ENCODE measurements around the gene SOX8.

The SOX8 gene

DNA sequence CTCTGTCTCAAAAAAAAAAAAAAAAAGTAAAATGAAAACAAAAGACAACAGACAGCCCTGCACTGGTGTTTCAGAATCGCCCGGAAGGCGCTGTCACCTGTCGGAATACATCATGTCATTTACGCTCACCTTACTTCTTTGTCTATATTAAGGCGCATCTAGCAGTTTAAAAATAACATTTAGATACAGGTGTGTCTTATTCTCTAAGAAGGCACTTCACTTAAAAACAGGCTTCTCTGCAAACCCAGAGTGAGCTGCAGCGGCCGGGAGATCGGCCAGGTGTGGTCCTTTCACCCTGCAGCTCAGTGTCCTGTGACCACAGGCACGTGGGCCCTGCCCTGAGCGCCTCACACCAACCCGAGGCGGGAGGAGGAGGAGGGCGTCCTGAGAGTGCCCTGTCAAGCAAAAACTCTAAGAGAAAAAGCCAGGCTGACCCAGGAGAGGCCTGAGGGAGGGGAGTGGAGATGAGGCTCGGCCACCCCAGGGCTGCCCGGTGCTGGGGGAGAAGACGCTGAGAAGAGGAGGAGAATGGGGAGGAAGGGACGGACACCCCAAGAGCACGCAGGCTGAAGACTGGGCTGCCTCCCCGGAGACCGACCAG lies 7.5 kb upstream of the SOX8 start:
- no peak for DNase-seq (ENCODE audit: low spot score)

DNA sequence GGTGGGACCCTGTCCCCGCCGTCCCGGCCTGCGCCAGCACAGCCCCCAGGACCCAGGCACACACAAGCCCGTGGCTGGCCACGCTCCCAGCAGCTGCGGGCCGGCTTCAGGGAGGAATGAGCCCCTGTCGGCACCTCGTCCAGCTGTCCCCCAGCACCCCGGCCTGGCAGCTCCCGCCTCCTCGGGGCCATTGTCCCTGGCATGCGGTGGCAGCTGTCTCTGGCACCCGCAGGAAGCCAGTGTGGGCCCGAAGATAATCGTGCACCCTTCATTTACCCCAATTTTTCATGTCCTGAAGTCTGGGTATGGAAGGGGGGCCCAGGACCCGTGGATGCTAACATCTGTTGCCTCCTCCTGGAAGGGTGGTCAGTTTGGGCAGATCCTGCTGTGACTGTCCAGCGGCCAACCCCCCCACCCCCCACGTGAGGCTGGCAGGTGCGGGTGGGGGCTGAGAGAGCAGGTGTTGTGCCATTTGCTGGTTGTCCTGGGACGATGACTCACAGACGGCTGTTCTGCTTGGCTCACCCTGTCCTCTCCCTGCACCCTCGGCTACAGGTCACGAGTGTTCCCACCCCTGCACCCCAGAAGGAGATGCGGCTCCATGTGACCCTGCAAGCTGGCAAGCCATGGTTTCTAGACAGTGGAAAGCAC lies 6.8 kb upstream of the SOX8 start:
- DNase-seq (ENCODE audit: low spot score), result no peak

- DNase-seq (ENCODE audit: low spot score), result no peak
Observed at GRCh38 chr16:975291-975690, 6.3 kb upstream of the SOX8 start.

- DNase-seq (ENCODE audit: low spot score), result no peak
Observed at GRCh38 chr16:976389-976931, 5.1 kb upstream of the SOX8 start.

DNA sequence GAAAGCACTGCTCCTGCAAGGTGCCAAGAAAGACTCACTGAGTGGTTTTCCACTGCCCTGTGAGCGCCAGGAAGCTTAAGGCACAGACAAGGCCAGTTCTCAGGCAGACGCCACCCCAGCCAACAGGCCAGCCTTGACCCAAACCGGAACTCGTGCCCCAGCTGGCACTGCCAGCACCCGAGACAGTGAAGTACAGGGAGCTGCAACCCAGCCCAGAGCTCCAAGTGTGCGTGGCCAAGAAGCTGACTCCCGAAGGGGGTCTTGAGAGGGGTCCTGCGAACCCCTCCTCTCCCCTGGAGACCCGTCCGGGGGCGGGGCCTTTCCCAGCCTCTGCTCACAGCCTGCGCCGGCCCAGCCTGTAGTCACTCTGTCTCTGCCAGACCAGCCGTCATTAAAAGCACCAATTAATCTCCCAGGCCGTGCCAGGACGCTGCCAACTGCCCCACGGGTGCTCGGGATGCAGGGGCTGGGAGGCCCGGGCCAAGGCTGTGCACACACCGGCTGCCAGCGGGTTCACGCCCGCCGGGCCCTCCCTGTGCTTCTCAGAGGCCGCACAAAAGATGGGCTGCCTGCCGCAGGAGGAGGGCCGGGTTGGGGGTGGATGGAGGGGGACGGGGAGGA lies 4.4 kb upstream of the SOX8 start:
- no peak for DNase-seq (ENCODE audit: low spot score)

DNA sequence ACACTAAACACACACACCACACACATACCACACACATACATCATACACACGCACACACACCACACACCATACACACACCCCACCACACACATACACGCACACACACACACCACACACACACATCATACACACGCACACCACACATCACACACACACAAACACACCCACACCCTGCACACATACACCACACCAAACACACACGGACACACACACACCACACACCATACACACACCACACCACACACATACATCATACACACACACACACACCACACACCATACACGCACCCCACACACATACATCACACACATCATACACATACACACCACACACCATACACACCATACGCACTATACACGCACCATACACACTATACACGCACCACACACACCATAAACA lies 3.7 kb upstream of the SOX8 start:
- DNase-seq (ENCODE audit: low spot score), result no peak

GRCh38 chr16:978403-978802 lies 3.2 kb upstream of the SOX8 start:
- no peak for DNase-seq (ENCODE audit: low spot score)

DNA sequence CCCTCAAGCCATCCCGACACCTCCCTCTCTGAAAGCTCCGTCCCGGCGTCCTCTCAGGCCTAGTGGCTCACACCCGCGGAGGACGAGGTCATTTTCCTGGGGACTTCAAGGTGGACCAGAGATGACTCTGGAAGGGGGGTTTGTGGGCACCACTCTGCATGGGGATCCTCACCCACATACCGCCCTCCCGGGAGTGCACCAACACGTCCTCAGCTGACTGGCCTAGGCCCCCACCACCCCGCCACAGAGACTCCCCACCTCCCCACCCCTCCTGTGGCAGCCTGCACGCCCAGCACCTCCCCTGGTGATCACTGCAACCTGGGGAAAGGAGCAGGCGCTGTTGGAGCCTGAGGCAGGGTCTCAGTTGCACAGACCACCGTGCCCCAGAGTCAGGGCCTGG lies 2.4 kb upstream of the SOX8 start:
- no peak for DNase-seq (ENCODE audit: low spot score)

- no peak for DNase-seq (ENCODE audit: low spot score)
Observed at GRCh38 chr16:979859-980594, 1.5 kb upstream of the SOX8 start.

GRCh38 chr16:980595-980854 lies 1.0 kb upstream of the SOX8 start:
- DNase-seq (ENCODE audit: low spot score), result no peak

DNA sequence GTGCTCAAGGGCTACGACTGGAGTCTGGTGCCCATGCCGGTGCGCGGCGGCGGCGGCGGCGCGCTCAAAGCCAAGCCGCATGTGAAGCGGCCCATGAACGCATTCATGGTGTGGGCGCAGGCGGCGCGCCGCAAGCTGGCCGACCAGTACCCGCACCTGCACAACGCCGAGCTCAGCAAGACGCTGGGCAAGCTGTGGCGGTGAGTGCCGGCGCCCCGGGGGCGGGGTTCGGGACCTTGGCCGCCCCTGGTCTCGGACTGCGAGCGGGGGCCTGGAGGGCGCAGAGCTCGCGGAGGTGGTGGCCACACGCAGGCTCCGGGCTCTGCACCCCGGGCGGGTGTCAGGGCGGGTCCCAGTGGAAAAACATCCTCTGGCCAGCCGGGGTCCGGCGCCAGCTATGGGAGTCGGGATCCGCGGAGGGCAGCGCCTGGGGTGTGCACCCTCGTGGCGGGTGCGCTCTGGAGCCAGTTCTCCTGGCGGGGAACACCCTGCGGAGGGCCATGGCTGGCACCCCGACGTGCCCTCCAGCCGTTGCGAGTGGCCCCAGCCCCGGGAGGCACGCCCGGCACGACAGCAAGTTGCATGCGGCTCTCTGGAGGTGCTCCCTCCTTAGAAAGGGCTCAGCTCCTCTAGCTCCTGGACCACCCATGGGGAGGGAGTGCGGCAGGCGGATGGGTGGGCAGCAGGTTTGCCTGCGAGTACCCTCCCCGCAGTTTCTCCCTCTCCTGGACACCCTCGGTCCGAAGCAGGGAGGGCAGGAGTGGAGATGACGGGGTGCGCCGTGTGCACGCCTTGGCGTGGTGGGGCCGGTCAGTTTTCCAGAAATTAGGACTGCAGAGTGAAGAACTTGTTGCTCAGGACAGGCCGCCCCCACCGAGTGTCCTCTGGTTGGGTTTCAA lies 824 bp downstream of the SOX8 start:
- no peak for DNase-seq (ENCODE audit: low spot score)

GRCh38 chr16:983044-984030 lies 1.8 kb downstream of the SOX8 start:
- DNase-seq (ENCODE audit: low spot score), result no peak

- no peak for DNase-seq (ENCODE audit: low spot score)
Observed at GRCh38 chr16:984121-984694, 2.6 kb downstream of the SOX8 start.

GRCh38 chr16:984736-985636 lies 3.4 kb downstream of the SOX8 start:
- DNase-seq (ENCODE audit: low spot score), result no peak

DNA sequence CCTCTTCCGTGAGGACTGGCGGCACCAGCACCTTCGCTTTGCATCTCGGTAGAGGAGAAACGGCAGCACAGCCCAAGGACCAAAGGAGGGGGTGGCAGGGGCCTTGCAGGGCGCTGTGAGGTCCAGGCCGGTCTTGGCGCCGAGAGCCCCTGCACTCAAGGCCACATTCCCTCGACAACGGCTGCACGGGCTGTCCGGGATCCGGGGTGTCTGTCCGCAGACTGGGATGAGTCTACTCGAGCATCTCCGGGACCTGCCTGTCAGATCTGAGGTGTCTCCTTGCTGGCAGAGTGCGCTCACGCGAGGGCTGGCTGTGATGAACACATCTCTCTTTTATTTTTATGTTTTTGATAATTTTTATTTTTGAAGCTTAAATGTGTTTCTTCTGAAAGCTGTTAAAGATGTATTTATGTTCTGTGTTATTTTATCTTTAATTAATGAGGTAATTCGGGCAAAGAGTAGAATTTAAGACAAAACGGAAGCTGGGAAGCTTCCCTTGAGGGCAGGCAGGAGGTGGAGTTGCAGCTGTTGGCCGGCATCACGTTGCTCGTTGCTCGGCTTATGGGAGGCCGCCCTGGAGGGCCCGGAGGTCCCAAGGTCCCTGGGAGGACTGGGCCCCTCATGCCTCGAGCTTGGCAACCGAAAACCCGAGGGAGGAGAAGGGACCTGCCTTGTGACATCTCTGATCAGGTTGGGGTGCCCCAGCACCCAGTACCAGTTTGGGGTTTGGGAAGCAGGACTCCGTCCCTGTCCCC lies 4.3 kb downstream of the SOX8 start:
- DNase-seq (ENCODE audit: low spot score), result no peak

DNA sequence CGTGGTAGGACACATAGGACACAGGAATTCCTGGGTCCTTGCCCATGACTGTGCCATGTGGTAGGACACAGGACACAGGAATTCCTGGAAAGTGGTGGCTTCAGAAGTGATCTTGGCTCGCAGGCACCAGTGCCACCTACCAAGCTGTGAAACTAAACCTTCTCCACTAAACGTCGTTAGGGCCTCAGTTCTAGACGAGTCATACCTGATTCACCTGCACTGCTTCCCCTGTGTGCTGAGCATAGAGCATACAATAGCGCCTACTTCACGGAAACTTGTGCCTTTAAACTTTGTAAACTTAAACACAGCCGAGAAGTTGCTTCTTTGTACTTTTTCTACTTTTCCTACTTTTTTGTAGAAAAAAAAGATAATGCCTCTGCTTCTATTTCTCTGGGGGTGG lies 4.8 kb downstream of the SOX8 start:
- DNase-seq (ENCODE audit: low spot score), result no peak

DNA sequence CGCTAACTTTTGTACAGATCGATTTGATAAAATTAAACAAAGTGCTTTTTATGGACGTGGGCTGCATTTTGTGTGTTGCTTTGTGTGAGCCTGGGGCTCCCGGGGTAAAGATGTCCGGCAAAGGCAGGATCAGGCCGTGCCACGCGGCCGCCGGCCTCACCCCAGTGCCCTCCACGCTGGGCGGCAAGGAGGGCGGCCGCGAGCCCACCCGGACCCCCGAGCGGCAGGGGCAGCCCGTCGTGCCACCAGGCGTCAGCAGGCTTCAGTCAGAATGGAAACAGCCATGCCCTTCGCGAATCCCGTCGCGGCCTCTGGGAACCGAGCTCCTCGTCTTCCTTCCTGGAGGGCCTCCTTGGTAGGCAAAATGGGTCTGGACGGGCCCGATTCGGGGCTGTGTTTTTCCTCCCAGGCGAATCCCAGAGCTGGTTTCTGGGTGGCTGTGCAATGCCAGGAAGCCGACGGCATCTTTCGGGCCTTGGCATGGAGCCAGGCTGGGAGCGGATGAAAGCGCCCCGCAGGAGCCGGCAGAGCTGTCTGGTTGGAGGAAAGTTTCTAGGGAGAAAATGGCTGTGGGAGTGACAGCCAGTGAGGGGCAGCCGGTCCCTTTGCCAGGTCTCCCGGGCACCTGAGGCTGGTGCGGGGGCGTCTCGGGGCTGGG lies 5.5 kb downstream of the SOX8 start:
- DNase-seq (ENCODE audit: low spot score), result no peak

GRCh38 chr16:987906-988305 lies 6.3 kb downstream of the SOX8 start:
- no peak for DNase-seq (ENCODE audit: low spot score)

Measured in AG08396 (cell line).